CD4-positive, CD25-positive, alpha-beta regulatory T cell (primary cell): ENCODE results near the gene SLC2A6. TPM values are rescaled to one million over a fixed set of nuclear protein-coding genes. Genes with fewer than 3 reads are reported as not detected.

Experiments
- ATAC-seq, 2 donors: fragments of 150-1000 bp; cut with Tn5 transposase; one replicate each; pipeline ENCODE4 v1.10.0; 2021; ENCODE audit warnings: low read depth in 2 of 2, moderate number of reproducible peaks in 2 of 2, moderate library complexity in 1 of 2
- DNase-seq, 3 donors: peaks; one replicate each; pipeline versions ENCODE4 v3.0.0 to v3.0.0-alpha.2; 2012 to 2022; ENCODE audit warnings: mixed read lengths in 1 of 3
- H3K27ac ChIP-seq: one replicate; pipeline ENCODE4 v1.7.0; 2013; ENCODE audit warnings: mild to moderate bottlenecking, low read length; ENCODE audit not compliant: insufficient read depth, poor library complexity, severe bottlenecking
- H3K27me3 ChIP-seq: one replicate; pipeline ENCODE4 v1.7.0; 2013; ENCODE audit warnings: low read length; ENCODE audit not compliant: control insufficient read depth, insufficient read depth
- H3K36me3 ChIP-seq: one replicate; pipeline ENCODE4 v1.7.0; 2013; ENCODE audit warnings: mild to moderate bottlenecking, low read length, moderate library complexity; ENCODE audit not compliant: control insufficient read depth, insufficient read depth
- H3K4me1 ChIP-seq: 2 replicates; pipeline ENCODE4 v1.7.0; 2013; ENCODE audit warnings: mild to moderate bottlenecking, low read length; ENCODE audit not compliant: insufficient read depth, control insufficient read depth, poor library complexity, severe bottlenecking
- H3K4me3 ChIP-seq: one replicate; pipeline ENCODE4 v1.7.0; 2013; ENCODE audit warnings: low read depth, mild to moderate bottlenecking, low read length, moderate library complexity
- H3K9me3 ChIP-seq, 2 experiments: 1 replicate in 1 of 2; 2 replicates in 1 of 2; pipeline ENCODE4 v1.7.0; 2013; ENCODE audit warnings: low read length in 2 of 2, mild to moderate bottlenecking in 1 of 2, moderate library complexity in 1 of 2; ENCODE audit not compliant: control insufficient read depth in 2 of 2
- H3K27ac Mint-ChIP-seq, 3 donors: one replicate each; pipeline ENCODE4 v1.8.0; 2020 to 2022; ENCODE audit warnings: mild to moderate bottlenecking in 3 of 3, mixed read lengths in 3 of 3, moderate library complexity in 2 of 3
- H3K27me3 Mint-ChIP-seq: one replicate; pipeline ENCODE4 v1.8.0; 2022; ENCODE audit warnings: mild to moderate bottlenecking, mixed read lengths
- H3K36me3 Mint-ChIP-seq: one replicate; pipeline ENCODE4 v1.8.0; 2020; ENCODE audit warnings: mixed read lengths
- H3K4me1 Mint-ChIP-seq, 4 donors: one replicate each; pipeline ENCODE4 v1.8.0; 2020 to 2022; ENCODE audit warnings: mixed read lengths in 4 of 4, mild to moderate bottlenecking in 1 of 4
- H3K4me3 Mint-ChIP-seq, 4 donors: one replicate each; pipeline ENCODE4 v1.8.0; 2020 to 2022; ENCODE audit warnings: mild to moderate bottlenecking in 4 of 4, mixed read lengths in 4 of 4, moderate library complexity in 3 of 4
- H3K9me3 Mint-ChIP-seq, 7 donors: one replicate each; pipeline ENCODE4 v1.8.0; 2020 to 2022; ENCODE audit warnings: mixed read lengths in 7 of 7, mild to moderate bottlenecking in 3 of 7, moderate library complexity in 2 of 7
- polyA plus RNA-seq, 4 donors: library from polyadenylated mRNA; unstranded; fragments of 300-500 nt; fragmentation: Illumina TruSeq; gene quantifications; one replicate each; pipeline ENCODE4 v1.2.3, GENCODE V29; 2021
- total RNA-seq: library from RNA; stranded (reverse); gene quantifications from one replicate; pipeline ENCODE4 v1.2.3, GENCODE V29; 2022

Gene SLC2A6
- total and polyA plus RNA-seq, 5 donors from 2014 or later, result 0.63 to 2.2 (median 1.8) TPM

DNA sequence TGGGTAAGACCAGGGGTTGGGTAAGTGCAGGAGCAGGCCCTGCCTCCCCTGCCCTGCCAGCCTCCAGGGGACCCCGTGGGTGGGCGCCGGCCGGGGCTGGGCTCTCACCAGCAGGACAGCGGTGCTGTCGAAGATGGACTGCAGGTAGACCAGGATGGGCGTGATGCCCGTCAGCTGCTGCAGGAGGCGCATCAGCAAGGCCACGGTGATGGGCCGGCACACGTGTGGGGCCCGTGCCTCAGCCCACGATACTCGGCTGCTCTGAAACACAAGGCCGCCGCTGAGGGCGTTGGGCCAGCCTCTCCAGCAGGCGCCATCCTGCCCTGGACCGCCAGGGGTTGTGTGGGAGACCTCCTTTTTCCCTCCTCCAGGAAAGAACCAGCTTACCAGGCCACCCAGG lies 4.0 kb downstream of the SLC2A6 start:
- H3K4me1 Mint-ChIP-seq, result peaks cover 0 to 11% (median 6%) of the 10 kb centered on the region in 4 donors
- H3K36me3 Mint-ChIP-seq, result no peaks in the 10 kb centered on the region
- no peaks in the 10 kb centered on the region for H3K27me3 Mint-ChIP-seq
- no peaks in the 10 kb centered on the region for H3K27me3 ChIP-seq
- DNase-seq (no peak), ATAC-seq (no peak)
- no peak overlapping the region for H3K4me3 ChIP-seq
- no peaks in the 10 kb centered on the region for H3K36me3 ChIP-seq
- H3K4me3 Mint-ChIP-seq, result no peak overlapping the region
- H3K4me1 ChIP-seq, result peaks cover 13% of the 10 kb centered on the region
- H3K9me3 Mint-ChIP-seq, result no peaks in the 10 kb centered on the region
- no peaks in the 10 kb centered on the region for H3K9me3 ChIP-seq
- H3K27ac Mint-ChIP-seq, result no peak overlapping the region
- H3K27ac ChIP-seq, result no peak overlapping the region

- DNase-seq, result peak in 1 of 3 donors; percentile 34
- Mint-ChIP-seq H3K36me3 (no peaks in the 10 kb centered on the region), H3K4me1 (peaks cover 0 to 6% (median 3%) of the 10 kb centered on the region in 4 donors), H3K4me3 (no peak overlapping the region), H3K9me3 (no peaks in the 10 kb centered on the region), H3K27ac (no peak overlapping the region), H3K27me3 (no peaks in the 10 kb centered on the region)
- H3K27ac ChIP-seq, result no peak overlapping the region
- no peak for ATAC-seq
- peaks cover 7% of the 10 kb centered on the region for H3K4me1 ChIP-seq
- no peak overlapping the region for H3K4me3 ChIP-seq
- H3K9me3 ChIP-seq, result no peaks in the 10 kb centered on the region
- H3K27me3 ChIP-seq, result no peaks in the 10 kb centered on the region
- H3K36me3 ChIP-seq, result no peaks in the 10 kb centered on the region
These were observed 4.7 kb downstream of the SLC2A6 start for GRCh38 chr9:133474215-133474614.

DNA sequence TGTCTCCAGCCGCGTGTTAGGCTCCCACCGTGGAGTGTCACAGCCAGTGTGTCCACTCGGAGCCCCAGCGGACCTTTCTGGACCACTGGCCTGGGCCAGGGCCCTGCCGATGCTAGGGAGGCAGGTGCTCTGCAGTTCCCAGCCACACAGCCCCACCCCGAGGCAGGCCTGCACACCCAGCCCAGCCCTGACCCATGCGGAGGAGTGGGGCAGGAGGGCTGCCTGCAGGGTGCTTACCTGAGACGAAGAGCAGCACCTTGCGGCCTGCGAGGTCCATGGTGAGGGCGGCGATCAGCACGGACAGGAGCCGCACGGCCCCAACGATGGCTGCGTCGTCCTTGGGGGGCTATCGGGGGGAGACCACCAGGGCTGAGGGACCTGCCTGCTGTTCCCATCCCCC lies 5.2 kb downstream of the SLC2A6 start:
- Histone ChIP-seq H3K36me3 (no peaks in the 10 kb centered on the region), H3K27me3 (no peaks in the 10 kb centered on the region), H3K4me1 (peaks cover 2% of the 10 kb centered on the region), H3K27ac (no peak overlapping the region), H3K4me3 (no peak overlapping the region), H3K9me3 (no peaks in the 10 kb centered on the region)
- DNase-seq (no peak), ATAC-seq (no peak)
- Mint-ChIP-seq H3K27me3 (no peaks in the 10 kb centered on the region), H3K4me3 (no peak overlapping the region), H3K36me3 (no peaks in the 10 kb centered on the region), H3K9me3 (no peaks in the 10 kb centered on the region), H3K4me1 (peaks cover 0 to 6% (median 3%) of the 10 kb centered on the region in 4 donors), H3K27ac (no peak overlapping the region)

DNA sequence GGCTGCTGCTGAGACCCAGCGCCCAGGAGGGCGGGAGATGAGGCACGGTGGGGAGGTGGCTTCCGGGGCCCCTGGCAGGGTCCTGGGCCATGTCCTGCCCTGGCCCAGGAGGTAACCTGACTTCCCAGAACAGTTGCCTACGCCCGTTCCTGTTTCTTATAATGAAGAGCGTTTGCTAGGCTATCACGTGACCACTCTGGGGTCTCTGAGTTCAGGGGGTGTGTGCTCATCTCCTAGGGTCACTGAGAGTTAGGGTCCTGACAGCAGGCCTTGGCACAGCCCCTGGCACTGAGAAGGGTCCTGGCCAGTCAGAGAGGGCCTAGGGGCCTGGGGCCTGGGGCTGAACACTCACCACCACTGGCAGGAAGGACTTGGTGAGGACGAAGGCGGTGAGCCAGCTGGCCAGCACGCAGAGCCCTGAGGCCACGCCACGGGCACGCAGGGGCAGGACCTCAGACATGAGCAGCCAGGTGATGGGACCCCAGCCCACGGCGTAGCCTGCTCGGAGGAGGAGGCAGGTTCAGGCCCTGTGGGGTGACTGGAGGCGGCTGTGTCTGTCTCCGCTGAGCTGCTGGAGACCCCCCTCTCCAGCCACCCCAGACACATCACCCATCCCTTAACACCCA lies 6.0 kb downstream of the SLC2A6 start:
- no peaks in the 10 kb centered on the region for H3K36me3 ChIP-seq
- no peaks in the 10 kb centered on the region for H3K4me1 ChIP-seq
- Mint-ChIP-seq H3K27ac (no peak overlapping the region), H3K9me3 (no peaks in the 10 kb centered on the region), H3K4me1 (peaks cover 0 to 5% (median 2%) of the 10 kb centered on the region in 4 donors), H3K36me3 (no peaks in the 10 kb centered on the region), H3K4me3 (no peak overlapping the region), H3K27me3 (no peaks in the 10 kb centered on the region)
- H3K9me3 ChIP-seq, result no peaks in the 10 kb centered on the region
- H3K27ac ChIP-seq, result no peak overlapping the region
- DNase-seq (no peak), ATAC-seq (no peak)
- no peak overlapping the region for H3K4me3 ChIP-seq
- H3K27me3 ChIP-seq, result no peaks in the 10 kb centered on the region

DNA sequence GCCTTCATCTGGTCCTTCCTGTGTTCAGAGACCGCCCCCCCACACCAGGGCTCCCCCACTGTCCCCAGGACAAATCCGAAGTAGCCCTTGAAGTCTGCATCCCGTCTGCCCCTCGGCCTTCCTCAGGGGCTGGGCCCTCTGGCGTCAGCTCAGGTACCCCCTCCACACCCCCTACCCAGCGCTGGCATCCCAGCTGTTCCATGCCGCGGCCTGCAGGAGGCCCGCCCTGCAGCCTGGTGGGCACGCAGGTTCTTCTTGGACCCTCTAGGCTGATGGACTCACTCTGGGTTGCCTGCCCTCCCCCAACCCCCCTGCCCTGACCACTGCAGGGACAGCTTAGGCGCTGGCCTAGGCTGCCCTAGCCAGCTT lies 6.6 kb downstream of the SLC2A6 start:
- no peaks in the 10 kb centered on the region for H3K9me3 Mint-ChIP-seq
- peaks cover 0 to 2% (median 0%) of the 10 kb centered on the region in 4 donors for H3K4me1 Mint-ChIP-seq
- Histone ChIP-seq H3K27ac (no peak overlapping the region), H3K27me3 (no peaks in the 10 kb centered on the region), H3K9me3 (no peaks in the 10 kb centered on the region), H3K4me1 (no peaks in the 10 kb centered on the region), H3K36me3 (no peaks in the 10 kb centered on the region), H3K4me3 (no peak overlapping the region)
- ATAC-seq (no peak), DNase-seq (no peak)
- no peaks in the 10 kb centered on the region for H3K27me3 Mint-ChIP-seq
- no peak overlapping the region for H3K4me3 Mint-ChIP-seq
- no peaks in the 10 kb centered on the region for H3K36me3 Mint-ChIP-seq
- no peak overlapping the region for H3K27ac Mint-ChIP-seq

DNA sequence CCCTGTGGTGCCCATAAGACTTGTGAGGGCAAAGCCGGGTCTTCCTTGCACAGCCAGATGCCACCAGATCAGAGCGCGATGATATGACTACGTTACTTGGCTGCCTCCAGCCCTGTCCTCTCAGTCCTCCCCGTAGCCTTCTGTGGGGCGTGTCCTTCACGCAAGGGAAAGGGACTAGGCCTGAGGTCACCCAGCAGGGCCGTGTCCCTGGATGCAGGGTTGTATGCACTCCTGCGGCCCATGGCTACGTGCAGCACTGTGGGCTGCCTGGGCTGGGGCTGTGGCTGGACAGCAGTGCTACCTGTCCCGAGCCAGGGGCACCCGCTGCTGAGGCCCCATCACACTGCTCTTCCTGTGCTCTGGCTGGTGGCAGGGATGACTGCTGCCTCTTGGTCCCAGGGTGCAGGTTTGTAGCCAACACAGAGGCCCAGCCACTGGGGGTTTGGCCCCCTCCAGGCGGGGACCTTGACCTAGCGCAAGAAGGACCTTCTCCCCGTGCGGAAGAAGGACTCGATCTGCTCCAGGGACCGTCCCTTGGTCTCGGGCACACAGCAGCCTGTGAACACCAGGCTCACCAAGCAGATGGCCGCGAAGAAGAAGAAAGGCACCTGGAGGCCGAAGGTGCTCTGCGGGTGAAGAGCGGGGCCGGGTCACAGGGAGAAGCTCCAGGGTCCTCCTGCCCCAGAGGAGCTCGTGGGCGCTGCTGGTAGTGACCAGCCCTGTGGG lies 7.2 kb downstream of the SLC2A6 start:
- no peaks in the 10 kb centered on the region for H3K36me3 ChIP-seq
- H3K4me3 ChIP-seq, result no peak overlapping the region
- DNase-seq, result no peak
- no peaks in the 10 kb centered on the region for H3K27me3 Mint-ChIP-seq
- H3K36me3 Mint-ChIP-seq, result no peaks in the 10 kb centered on the region
- no peak overlapping the region for H3K4me3 Mint-ChIP-seq
- no peaks in the 10 kb centered on the region for H3K9me3 ChIP-seq
- no peaks in the 10 kb centered on the region for H3K4me1 ChIP-seq
- no peak for ATAC-seq
- H3K4me1 Mint-ChIP-seq, result peaks cover 0 to 2% (median 0%) of the 10 kb centered on the region in 4 donors
- no peak overlapping the region for H3K27ac ChIP-seq
- H3K27me3 ChIP-seq, result no peaks in the 10 kb centered on the region
- H3K9me3 Mint-ChIP-seq, result no peaks in the 10 kb centered on the region
- no peak overlapping the region for H3K27ac Mint-ChIP-seq

- Histone ChIP-seq H3K4me1 (no peaks in the 10 kb centered on the region), H3K27me3 (no peaks in the 10 kb centered on the region), H3K4me3 (no peak overlapping the region), H3K9me3 (no peaks in the 10 kb centered on the region), H3K27ac (no peak overlapping the region), H3K36me3 (no peaks in the 10 kb centered on the region)
- peaks cover 0 to 2% (median 0%) of the 10 kb centered on the region in 4 donors for H3K4me1 Mint-ChIP-seq
- no peaks in the 10 kb centered on the region for H3K36me3 Mint-ChIP-seq
- H3K4me3 Mint-ChIP-seq, result no peak overlapping the region
- no peaks in the 10 kb centered on the region for H3K27me3 Mint-ChIP-seq
- H3K9me3 Mint-ChIP-seq, result no peaks in the 10 kb centered on the region
- DNase-seq, result no peak
- ATAC-seq, result no peak
- no peak overlapping the region for H3K27ac Mint-ChIP-seq
These were observed 7.9 kb downstream of the SLC2A6 start for GRCh38 chr9:133470988-133471387.

GRCh38 chr9:133470427-133470924 lies 8.4 kb downstream of the SLC2A6 start:
- no peak for DNase-seq
- Histone ChIP-seq H3K27me3 (no peaks in the 10 kb centered on the region), H3K9me3 (no peaks in the 10 kb centered on the region), H3K27ac (no peak overlapping the region), H3K4me3 (no peak overlapping the region), H3K36me3 (no peaks in the 10 kb centered on the region), H3K4me1 (no peaks in the 10 kb centered on the region)
- H3K27me3 Mint-ChIP-seq, result no peaks in the 10 kb centered on the region
- no peak for ATAC-seq
- H3K4me1 Mint-ChIP-seq, result peaks cover 0 to 2% (median under 1%) of the 10 kb centered on the region in 4 donors
- H3K27ac Mint-ChIP-seq, result no peak overlapping the region
- no peaks in the 10 kb centered on the region for H3K9me3 Mint-ChIP-seq
- no peak overlapping the region for H3K4me3 Mint-ChIP-seq
- H3K36me3 Mint-ChIP-seq, result no peaks in the 10 kb centered on the region
